Bronchial epithelial cell (primary cell): ENCODE measurements around the gene PIP5KL1. TPM values are rescaled to one million over a fixed set of nuclear protein-coding genes. Genes with fewer than 3 reads are reported as not detected.
A peak's percentile ranks its signal among the peaks of the same experiment; 100 is the strongest.

Experiments used
- DNase-seq: peaks from one replicate; pipeline ENCODE4 v3.0.0-alpha.2; 2010; ENCODE audit warnings: low read depth
- FAIRE-seq: peaks from 2 replicates; lab custom pipeline; 2011; peaks lifted over from hg19 to GRCh38; lab: Jason Lieb, UNC
- H3K27me3 ChIP-seq: 2 replicates; pipeline ENCODE4 v1.5.1; 2011; ENCODE audit warnings: low read length; ENCODE audit not compliant: control insufficient read depth, insufficient read depth
- H3K36me3 ChIP-seq: 2 replicates; pipeline ENCODE4 v1.5.1; 2011; ENCODE audit warnings: low read length; ENCODE audit not compliant: control insufficient read depth, insufficient read depth
- H3K4me3 ChIP-seq: 2 replicates; pipeline ENCODE4 v1.5.1; 2011; ENCODE audit warnings: mild to moderate bottlenecking, low read depth, low read length, control low read depth
- total RNA-seq: library from RNA; depleted of rRNA; stranded (reverse); fragments of >200 nt; gene quantifications from 2 replicates; pipeline ENCODE4 v1.2.1, GENCODE V29; 2014
- TF ChIP-seq, protein P1 (sequence below): IDR thresholded peaks from 2 replicates; pipeline ENCODE4 v1.5.1; 2011; ENCODE audit warnings: mild to moderate bottlenecking, moderate library complexity, low read length, control low read depth, inconsistent platforms; ENCODE audit not compliant: insufficient read depth, severe bottlenecking

Gene PIP5KL1
- total RNA-seq, 1 donor from 2014 or later = 2.1 TPM

GRCh38 chr9:127915325-127915752 lies 15.2 kb downstream of the PIP5KL1 start:
- Histone ChIP-seq H3K4me3 (no peak overlapping the region), H3K27me3 (no peaks in the 10 kb centered on the region), H3K36me3 (peaks cover 13% of the 10 kb centered on the region)
- DNase-seq (no peak), FAIRE-seq (no peak)
- TF ChIP-seq, protein P1, sequence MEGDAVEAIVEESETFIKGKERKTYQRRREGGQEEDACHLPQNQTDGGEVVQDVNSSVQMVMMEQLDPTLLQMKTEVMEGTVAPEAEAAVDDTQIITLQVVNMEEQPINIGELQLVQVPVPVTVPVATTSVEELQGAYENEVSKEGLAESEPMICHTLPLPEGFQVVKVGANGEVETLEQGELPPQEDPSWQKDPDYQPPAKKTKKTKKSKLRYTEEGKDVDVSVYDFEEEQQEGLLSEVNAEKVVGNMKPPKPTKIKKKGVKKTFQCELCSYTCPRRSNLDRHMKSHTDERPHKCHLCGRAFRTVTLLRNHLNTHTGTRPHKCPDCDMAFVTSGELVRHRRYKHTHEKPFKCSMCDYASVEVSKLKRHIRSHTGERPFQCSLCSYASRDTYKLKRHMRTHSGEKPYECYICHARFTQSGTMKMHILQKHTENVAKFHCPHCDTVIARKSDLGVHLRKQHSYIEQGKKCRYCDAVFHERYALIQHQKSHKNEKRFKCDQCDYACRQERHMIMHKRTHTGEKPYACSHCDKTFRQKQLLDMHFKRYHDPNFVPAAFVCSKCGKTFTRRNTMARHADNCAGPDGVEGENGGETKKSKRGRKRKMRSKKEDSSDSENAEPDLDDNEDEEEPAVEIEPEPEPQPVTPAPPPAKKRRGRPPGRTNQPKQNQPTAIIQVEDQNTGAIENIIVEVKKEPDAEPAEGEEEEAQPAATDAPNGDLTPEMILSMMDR = no peak

GRCh38 chr9:127913682-127914081 lies 16.9 kb downstream of the PIP5KL1 start:
- FAIRE-seq = no peak
- peaks cover 20% of the 10 kb centered on the region for H3K36me3 ChIP-seq
- no peak for DNase-seq

GRCh38 chr9:127912882-127913281 lies 17.7 kb downstream of the PIP5KL1 start:
- no peak for DNase-seq
- H3K27me3 ChIP-seq = no peaks in the 10 kb centered on the region
- H3K36me3 ChIP-seq = peaks cover 27% of the 10 kb centered on the region
- no peak overlapping the region for H3K4me3 ChIP-seq
- FAIRE-seq = no peak
- TF ChIP-seq, protein P1 = no peak

More at GRCh38 chr9:127913682-127914081, 16.9 kb downstream of the PIP5KL1 start:
- no peak overlapping the region for H3K4me3 ChIP-seq
- no peaks in the 10 kb centered on the region for H3K27me3 ChIP-seq
- TF ChIP-seq, protein P1 = no peak

DNA sequence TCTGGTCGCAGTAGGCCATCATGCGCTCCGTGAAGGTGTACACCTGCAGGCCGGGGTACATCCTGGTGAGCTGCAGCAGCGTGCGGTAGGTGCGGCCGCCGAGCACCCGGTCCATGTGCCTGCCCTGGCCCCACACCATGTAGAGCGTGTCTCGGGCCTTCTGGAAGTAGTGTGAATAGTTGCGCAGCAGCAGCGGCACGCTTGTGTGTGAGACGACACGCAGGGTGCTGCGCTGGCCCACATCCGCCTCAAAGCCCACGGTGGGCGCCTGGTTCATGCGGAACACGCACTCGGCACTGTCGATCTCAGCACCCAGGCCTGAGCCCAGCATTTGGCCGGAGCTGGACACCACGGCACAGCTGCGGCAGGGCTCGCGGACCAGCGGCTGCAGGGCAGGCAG lies 18.3 kb downstream of the PIP5KL1 start:
- TF ChIP-seq, protein P1 = no peak
- Histone ChIP-seq H3K36me3 (peaks cover 27% of the 10 kb centered on the region), H3K27me3 (no peaks in the 10 kb centered on the region), H3K4me3 (no peak overlapping the region)
- FAIRE-seq (no peak), DNase-seq (no peak)

DNA sequence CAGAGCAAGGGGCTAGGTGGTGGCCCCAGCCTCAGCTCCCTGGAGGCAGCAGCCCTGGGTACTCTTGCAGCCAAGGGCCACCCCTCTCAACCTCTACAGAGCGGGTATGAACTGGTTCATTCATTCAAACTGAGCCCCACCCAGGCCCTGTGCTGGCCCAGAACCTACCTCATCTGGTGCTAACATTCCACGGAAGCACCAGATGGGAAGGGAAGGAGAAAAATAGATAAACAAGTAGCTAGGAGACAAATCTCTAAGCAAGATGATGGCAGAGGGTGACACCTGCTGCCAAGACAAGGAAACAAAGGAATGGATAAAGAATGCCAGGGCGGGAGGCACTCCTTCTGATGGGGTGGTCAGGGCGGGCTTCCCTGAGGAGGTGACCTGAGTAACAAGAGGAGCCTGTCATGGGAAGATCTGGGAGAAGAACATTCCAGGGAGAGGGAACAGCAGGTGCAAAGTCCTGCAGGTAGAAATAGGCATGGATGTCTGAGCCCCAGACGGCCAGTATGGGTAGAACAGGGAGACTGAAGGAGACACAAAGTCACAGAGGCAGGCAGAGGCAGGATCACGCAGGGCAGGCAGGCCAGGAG lies 19.9 kb downstream of the PIP5KL1 start:
- FAIRE-seq (peak; percentile 64), DNase-seq (no peak)
- TF ChIP-seq, protein P1 = peak; percentile 28
- Histone ChIP-seq H3K4me3 (no peak overlapping the region), H3K36me3 (peaks cover 27% of the 10 kb centered on the region), H3K27me3 (no peaks in the 10 kb centered on the region)

DNA sequence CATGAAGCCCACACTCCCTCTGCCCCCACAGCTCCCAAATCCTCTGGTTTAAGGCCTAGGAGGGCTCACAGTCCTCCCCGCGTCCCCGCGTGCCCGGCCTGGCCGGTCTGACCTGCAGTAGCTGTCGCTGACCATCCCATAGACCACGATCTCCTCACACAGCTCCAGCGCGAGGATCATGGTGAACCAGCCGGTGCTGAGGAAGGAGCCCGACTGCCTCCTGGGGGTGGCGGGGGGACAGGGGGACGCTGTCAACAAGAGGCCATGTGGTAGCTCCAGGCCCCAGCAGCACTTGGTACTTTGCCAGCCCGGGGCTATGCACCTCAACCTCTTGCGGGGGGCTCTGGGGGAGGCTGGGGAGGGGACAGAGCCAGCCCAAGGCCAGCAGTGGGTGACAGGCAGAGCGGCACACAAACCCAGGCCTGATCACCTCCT lies 20.7 kb downstream of the PIP5KL1 start:
- FAIRE-seq = no peak
- TF ChIP-seq, protein P1 = no peak
- no peaks in the 10 kb centered on the region for H3K27me3 ChIP-seq
- H3K4me3 ChIP-seq = no peak overlapping the region
- peaks cover 27% of the 10 kb centered on the region for H3K36me3 ChIP-seq
- DNase-seq = no peak
